ENCODE results near the gene TC2N. TPM values are rescaled to one million over a fixed set of nuclear protein-coding genes. Genes with fewer than 3 reads are reported as not detected.

TC2N gene
- total RNA-seq, 1 donor from 2014 or later: not detected

DNA sequence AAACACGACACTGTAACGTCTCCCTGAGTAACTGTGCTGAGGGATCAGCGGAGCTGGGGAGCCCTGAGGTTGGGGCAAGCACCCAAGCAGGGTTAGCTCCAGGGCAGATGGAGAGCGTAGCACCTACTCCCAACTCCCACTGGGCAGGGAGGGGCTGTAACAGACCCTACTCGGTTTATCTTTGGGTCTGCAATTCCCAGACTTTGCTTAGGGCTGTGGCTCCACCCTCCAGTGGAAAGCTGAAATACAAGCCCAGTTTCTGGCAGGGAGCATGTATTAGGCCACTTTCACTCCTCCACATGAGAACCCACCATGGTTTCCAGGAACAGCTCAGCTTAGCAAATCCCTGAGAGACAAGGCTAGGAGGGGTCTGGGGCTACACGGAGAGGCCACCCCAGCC is 17.3 kb upstream of the TC2N start:
- Mint-ChIP-seq H3K27ac (ENCODE audit: unreplicated experiment) (no peak overlapping the region), H3K36me3 (ENCODE audit: low read depth) (no peaks in the 10 kb centered on the region), H3K27me3 (ENCODE audit: low read depth) (no peaks in the 10 kb centered on the region), H3K9me3 (no peaks in the 10 kb centered on the region), H3K4me3 (no peak overlapping the region), H3K4me1 (peaks cover 4% of the 10 kb centered on the region)
- TF ChIP-seq, protein P1, sequence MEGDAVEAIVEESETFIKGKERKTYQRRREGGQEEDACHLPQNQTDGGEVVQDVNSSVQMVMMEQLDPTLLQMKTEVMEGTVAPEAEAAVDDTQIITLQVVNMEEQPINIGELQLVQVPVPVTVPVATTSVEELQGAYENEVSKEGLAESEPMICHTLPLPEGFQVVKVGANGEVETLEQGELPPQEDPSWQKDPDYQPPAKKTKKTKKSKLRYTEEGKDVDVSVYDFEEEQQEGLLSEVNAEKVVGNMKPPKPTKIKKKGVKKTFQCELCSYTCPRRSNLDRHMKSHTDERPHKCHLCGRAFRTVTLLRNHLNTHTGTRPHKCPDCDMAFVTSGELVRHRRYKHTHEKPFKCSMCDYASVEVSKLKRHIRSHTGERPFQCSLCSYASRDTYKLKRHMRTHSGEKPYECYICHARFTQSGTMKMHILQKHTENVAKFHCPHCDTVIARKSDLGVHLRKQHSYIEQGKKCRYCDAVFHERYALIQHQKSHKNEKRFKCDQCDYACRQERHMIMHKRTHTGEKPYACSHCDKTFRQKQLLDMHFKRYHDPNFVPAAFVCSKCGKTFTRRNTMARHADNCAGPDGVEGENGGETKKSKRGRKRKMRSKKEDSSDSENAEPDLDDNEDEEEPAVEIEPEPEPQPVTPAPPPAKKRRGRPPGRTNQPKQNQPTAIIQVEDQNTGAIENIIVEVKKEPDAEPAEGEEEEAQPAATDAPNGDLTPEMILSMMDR (conservative IDR thresholded peaks at IDR 0.05): no peak
- no peak for DNase-seq (ENCODE audit: low read depth, low spot score)

DNA sequence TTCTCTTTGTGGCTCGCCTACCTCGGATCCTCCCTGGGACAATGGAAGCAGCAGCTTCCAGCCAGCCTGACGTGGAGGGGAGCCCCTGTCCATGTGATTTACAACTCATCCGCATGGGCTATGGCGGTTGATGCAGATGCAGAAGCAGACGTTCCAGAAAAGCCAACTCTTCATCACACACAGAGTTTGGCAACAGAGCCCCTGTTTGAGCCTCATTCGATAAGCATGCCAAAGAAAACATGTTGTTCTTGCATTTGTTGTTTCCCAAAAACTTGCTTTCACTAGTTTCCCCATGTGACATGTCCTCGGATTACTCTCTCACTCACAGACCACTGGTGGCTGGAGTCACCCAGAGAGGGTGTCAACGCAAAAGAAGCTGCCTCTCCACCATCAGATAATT is 16.4 kb upstream of the TC2N start:
- Mint-ChIP-seq H3K4me3 (no peak overlapping the region), H3K9me3 (no peaks in the 10 kb centered on the region), H3K4me1 (peaks cover 4% of the 10 kb centered on the region), H3K27me3 (ENCODE audit: low read depth) (no peaks in the 10 kb centered on the region), H3K36me3 (ENCODE audit: low read depth) (no peaks in the 10 kb centered on the region), H3K27ac (ENCODE audit: unreplicated experiment) (no peak overlapping the region)
- TF ChIP-seq, protein P1 (conservative IDR thresholded peaks at IDR 0.05): no peak
- no peak for DNase-seq (ENCODE audit: low read depth, low spot score)

DNA sequence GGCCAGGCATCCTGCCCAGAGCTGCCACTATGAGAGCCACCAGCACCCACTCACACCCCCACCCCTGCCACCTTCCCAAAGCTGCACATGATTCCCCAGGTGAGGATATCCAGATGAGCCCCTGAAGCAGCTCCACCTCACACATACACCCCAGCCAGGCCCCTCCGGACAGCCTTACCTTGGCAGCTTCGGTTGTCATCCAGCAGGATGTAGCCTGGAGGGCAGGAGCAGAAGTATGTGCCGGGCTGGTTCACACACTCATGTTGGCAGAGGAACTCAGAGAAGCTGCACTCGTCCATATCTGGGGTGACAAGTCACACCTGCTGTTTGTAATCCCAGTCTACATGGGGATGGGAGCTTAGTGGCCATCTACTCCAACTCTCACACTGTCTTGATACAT is 15.4 kb upstream of the TC2N start:
- no peak for DNase-seq (ENCODE audit: low read depth, low spot score)
- no peaks in the 10 kb centered on the region for H3K27me3 Mint-ChIP-seq (ENCODE audit: low read depth)
- H3K36me3 Mint-ChIP-seq (ENCODE audit: low read depth): no peaks in the 10 kb centered on the region
- TF ChIP-seq, protein P1 (conservative IDR thresholded peaks at IDR 0.05): no peak
- no peak overlapping the region for H3K4me3 Mint-ChIP-seq
- H3K4me1 Mint-ChIP-seq: peaks cover 4% of the 10 kb centered on the region
- H3K27ac Mint-ChIP-seq (ENCODE audit: unreplicated experiment): no peak overlapping the region
- H3K9me3 Mint-ChIP-seq: no peaks in the 10 kb centered on the region

DNA sequence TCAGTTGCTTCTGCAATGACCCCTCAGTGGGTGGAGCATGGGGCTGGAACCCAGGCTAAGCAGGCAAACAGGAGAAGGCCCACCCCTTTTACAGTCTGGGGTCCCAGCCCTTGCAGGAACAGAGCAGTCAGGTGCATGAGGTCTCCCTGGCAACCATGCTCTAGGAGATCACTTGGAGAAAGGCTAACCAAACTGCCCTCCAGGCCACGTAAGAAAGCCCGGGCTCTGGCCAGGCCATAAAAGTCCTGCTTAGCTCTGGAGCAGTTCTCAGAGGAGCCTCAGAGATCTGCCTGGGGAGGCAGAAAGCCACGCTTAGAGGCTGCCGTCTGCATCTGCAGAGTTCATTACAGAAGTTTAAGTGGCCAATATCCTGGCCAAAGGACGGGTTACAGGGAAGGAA is 15.0 kb upstream of the TC2N start:
- Mint-ChIP-seq H3K27me3 (ENCODE audit: low read depth) (no peaks in the 10 kb centered on the region), H3K4me3 (no peak overlapping the region), H3K9me3 (no peaks in the 10 kb centered on the region), H3K4me1 (peaks cover 4% of the 10 kb centered on the region), H3K36me3 (ENCODE audit: low read depth) (no peaks in the 10 kb centered on the region), H3K27ac (ENCODE audit: unreplicated experiment) (no peak overlapping the region)
- TF ChIP-seq, protein P1 (conservative IDR thresholded peaks at IDR 0.05): no peak
- DNase-seq (ENCODE audit: low read depth, low spot score): no peak

DNA sequence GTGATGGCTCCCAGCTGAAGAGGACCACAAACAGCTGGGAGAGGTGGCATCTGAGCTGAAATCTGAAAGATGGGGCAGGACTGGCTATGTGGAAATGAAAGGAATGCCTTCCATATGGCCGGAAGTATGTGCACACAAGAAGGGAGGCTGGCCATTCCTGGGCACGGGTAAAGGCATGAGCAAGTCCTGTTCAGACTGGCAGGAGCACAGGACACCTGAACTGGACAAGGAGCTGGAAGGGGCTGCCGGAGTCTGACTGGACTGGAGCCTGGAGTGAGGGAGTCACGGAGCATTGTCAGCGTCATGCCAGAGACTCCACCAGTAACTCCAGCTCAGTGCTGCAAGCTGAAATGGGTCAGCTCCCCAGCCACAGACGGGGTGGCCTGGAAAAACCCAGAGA is 11.9 kb upstream of the TC2N start:
- no peak for DNase-seq (ENCODE audit: low read depth, low spot score)
- no peak overlapping the region for H3K27ac Mint-ChIP-seq (ENCODE audit: unreplicated experiment)
- H3K4me1 Mint-ChIP-seq: no peaks in the 10 kb centered on the region
- no peak overlapping the region for H3K4me3 Mint-ChIP-seq
- H3K36me3 Mint-ChIP-seq (ENCODE audit: low read depth): no peaks in the 10 kb centered on the region
- TF ChIP-seq, protein P1 (conservative IDR thresholded peaks at IDR 0.05): no peak
- no peaks in the 10 kb centered on the region for H3K27me3 Mint-ChIP-seq (ENCODE audit: low read depth)
- H3K9me3 Mint-ChIP-seq: no peaks in the 10 kb centered on the region

DNA sequence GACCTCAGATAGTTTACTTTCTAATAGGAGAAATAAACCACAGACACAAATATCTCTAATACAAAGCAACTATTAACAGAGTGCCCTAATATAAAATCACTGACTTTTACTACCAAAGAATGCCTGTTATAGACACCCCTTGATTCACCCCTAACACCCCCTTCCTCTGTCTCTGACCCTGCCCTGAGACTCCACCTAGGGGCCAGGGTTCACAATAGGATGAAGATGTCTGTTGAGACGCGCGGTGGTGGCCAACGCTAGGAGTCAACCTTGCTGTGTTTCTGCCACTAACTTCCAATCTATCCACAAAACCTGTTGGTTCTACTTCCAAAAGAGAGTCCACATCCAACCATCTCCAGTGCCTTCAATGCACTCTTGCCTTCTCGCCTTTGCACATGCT is 10.9 kb upstream of the TC2N start:
- TF ChIP-seq, protein P1 (conservative IDR thresholded peaks at IDR 0.05): no peak
- H3K27ac Mint-ChIP-seq (ENCODE audit: unreplicated experiment): no peak overlapping the region
- H3K4me3 Mint-ChIP-seq: no peak overlapping the region
- no peak for DNase-seq (ENCODE audit: low read depth, low spot score)
- no peaks in the 10 kb centered on the region for H3K36me3 Mint-ChIP-seq (ENCODE audit: low read depth)
- no peaks in the 10 kb centered on the region for H3K9me3 Mint-ChIP-seq
- no peaks in the 10 kb centered on the region for H3K4me1 Mint-ChIP-seq
- H3K27me3 Mint-ChIP-seq (ENCODE audit: low read depth): no peaks in the 10 kb centered on the region
